ENCODE data around the gene FBXL13.

- no peak for TF ChIP-seq EZH2 (IDR thresholded peaks at IDR 0.05; ENCODE audit: insufficient read depth, poor library complexity, severe bottlenecking)
- no peak for TF ChIP-seq EZH2phosphoT487 (IDR thresholded peaks at IDR 0.05; ENCODE audit: insufficient read depth, low read depth)
Observed at GRCh38 chr7:103113164-103113563, 38.6 kb upstream of the FBXL13 start.

All from GM23248 (cell line).